ENCODE results near the gene SON.
"Not testable (repeated sequence)": the region's sequence is repeated elsewhere in the genome, so short reads cannot be mapped to it uniquely, and the experiment has no call there.

The SON gene

GRCh38 chr21:33567914-33568313 is 25.1 kb downstream of the SON start:
- no peak overlapping the region for H3K4me3 ChIP-seq (replicated peaks; ENCODE audit: low read depth, low read length)
- TF ChIP-seq CTCF (IDR thresholded peaks at IDR 0.05; ENCODE audit: low read length, missing control alignments): no peak
- DNase-seq (ENCODE audit: low read depth): no peak

GRCh38 chr21:33568448-33568847 is 25.6 kb downstream of the SON start:
- DNase-seq (ENCODE audit: low read depth): no peak
- no peak for TF ChIP-seq CTCF (IDR thresholded peaks at IDR 0.05; ENCODE audit: low read length, missing control alignments)
- no peak overlapping the region for H3K4me3 ChIP-seq (replicated peaks; ENCODE audit: low read depth, low read length)

- DNase-seq (ENCODE audit: low read depth): no peak
- no peak overlapping the region for H3K4me3 ChIP-seq (replicated peaks; ENCODE audit: low read depth, low read length)
- TF ChIP-seq CTCF (IDR thresholded peaks at IDR 0.05; ENCODE audit: low read length, missing control alignments): no peak
These were observed 27.2 kb downstream of the SON start for GRCh38 chr21:33569991-33570390.

GRCh38 chr21:33572350-33572749 is 29.5 kb downstream of the SON start:
- H3K4me3 ChIP-seq (replicated peaks; ENCODE audit: low read depth, low read length): no peak overlapping the region
- no peak for TF ChIP-seq CTCF (IDR thresholded peaks at IDR 0.05; ENCODE audit: low read length, missing control alignments)
- DNase-seq (ENCODE audit: low read depth): no peak

- DNase-seq (ENCODE audit: low read depth); H3K4me3 ChIP-seq (replicated peaks; ENCODE audit: low read depth, low read length): not testable (repeated sequence)
These were observed 33.9 kb downstream of the SON start for GRCh38 chr21:33576741-33577141.

GRCh38 chr21:33578214-33578613 is 35.4 kb downstream of the SON start:
- peak; percentile 17 for DNase-seq (ENCODE audit: low read depth)
- no peak overlapping the region for H3K4me3 ChIP-seq (replicated peaks; ENCODE audit: low read depth, low read length)
- TF ChIP-seq CTCF (IDR thresholded peaks at IDR 0.05; ENCODE audit: low read length, missing control alignments): no peak

GRCh38 chr21:33578959-33579542 is 36.2 kb downstream of the SON start:
- no peak for TF ChIP-seq CTCF (IDR thresholded peaks at IDR 0.05; ENCODE audit: low read length, missing control alignments)
- no peak overlapping the region for H3K4me3 ChIP-seq (replicated peaks; ENCODE audit: low read depth, low read length)
- DNase-seq (ENCODE audit: low read depth): peak; percentile 10
